NCI-H82 treated with DMSO at 0.1 percent for 48 hours (cell line): ENCODE measurements around the gene SRSF4.

ENCODE experiments used
- DNase-seq: peaks from one replicate; lab custom pipeline; 2025; ENCODE audit not compliant: unreplicated experiment; lab: John Stamatoyannopoulos, UW

The SRSF4 gene

GRCh38 chr1:29099286-29099685 is 82.4 kb downstream of the SRSF4 start:
- DNase-seq: no peak
